Measurements from ENCODE around the gene SPEM2. TPM values are rescaled to one million over a fixed set of nuclear protein-coding genes. Genes with fewer than 3 reads are reported as not detected.

The SPEM2 gene
- total RNA-seq, 5 donors from 2014 or later (not counting 1 experiment from before 2014, with no cell fraction given): not detected

- peaks cover 14 to 20% (median 17%) of the 10 kb centered on the region in 3 donors for H3K4me1 Mint-ChIP-seq
- peaks cover 0 to 22% of the 10 kb centered on the region in 2 experiments for H3K4me1 ChIP-seq (ENCODE audit: control insufficient read depth in 1 of 2, extremely low read depth in 1 of 2, insufficient read depth in 2 of 2, low read length in 2 of 2)
- H3K27ac ChIP-seq (ENCODE audit: low read length): no peak overlapping the region
- H3K9me3 Mint-ChIP-seq: no peaks in the 10 kb centered on the region
- ATAC-seq (replicated peaks in 1 of 4) (no peak), DNase-seq (no peak)
- no peak overlapping the region for H3K4me3 Mint-ChIP-seq
- ChIA-PET POLR2A (no interaction called here), CTCF (no interaction called here)
- no peak overlapping the region for H3K4me3 ChIP-seq (ENCODE audit: control insufficient read depth in 1 of 2, extremely low read depth in 1 of 2, low read length in 1 of 2)
- H3K36me3 Mint-ChIP-seq: no peaks in the 10 kb centered on the region
- H3K9me3 ChIP-seq: no peaks in the 10 kb centered on the region
- WGBS (ENCODE audit: insufficient coverage): 93% methylated on average over 11 of the region's 11 CpGs
- no peak overlapping the region for H3K27ac Mint-ChIP-seq
- H3K27me3 Mint-ChIP-seq: no peaks in the 10 kb centered on the region
- H3K36me3 ChIP-seq (ENCODE audit: control insufficient read depth in 2 of 2, extremely low read depth in 1 of 2, insufficient read depth in 1 of 2, low read length in 1 of 2): no peaks in the 10 kb centered on the region
- no peaks in the 10 kb centered on the region for H3K27me3 ChIP-seq (replicated peaks in 1 of 2; ENCODE audit: control insufficient read depth in 2 of 2, extremely low read depth in 1 of 2, insufficient read depth in 2 of 2, low read length in 1 of 2)
Observed at GRCh38 chr17:7432296-7432695, 6.9 kb downstream of the SPEM2 start.

DNA sequence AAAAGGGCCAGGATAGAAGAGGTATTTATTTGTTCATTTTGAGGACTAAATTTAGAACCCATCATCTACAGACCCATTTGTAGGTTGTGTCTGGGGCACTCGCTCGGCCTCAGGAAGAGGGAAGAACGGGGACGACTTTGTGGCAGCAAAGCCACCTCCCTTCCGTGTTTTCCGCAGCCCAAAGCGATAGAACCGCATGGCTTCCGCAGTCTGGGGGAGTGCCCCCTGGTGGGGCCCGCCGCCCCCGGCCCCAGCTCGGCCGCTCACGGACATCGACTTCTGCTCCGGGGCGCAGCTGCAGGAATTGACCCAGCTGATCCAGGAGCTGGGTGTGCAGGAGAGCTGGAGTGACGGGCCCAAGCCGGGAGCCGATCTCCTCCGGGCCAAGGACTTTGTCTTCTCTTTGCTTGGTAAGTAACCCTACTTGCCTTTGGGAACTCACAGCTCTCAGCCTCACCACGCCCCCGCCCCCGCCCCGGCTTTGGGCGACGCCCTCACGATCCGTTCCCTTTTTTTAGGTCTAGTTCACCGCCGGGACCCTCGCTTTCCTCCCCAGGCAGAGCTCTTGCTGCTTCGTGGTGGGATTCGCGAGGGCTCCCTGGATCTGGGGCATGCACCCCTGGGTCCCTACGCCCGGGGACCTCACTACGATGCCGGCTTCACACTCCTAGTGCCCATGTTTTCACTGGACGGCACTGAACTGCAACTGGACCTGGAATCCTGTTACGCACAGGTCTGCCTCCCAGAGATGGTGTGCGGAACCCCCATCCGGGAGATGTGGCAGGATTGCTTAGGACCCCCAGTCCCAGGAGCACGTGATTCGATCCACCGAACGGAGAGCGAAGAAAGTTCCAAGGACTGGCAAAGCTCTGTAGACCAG, 10.5 kb downstream of the SPEM2 start:
- peaks cover 41 to 48% (median 44%) of the 10 kb centered on the region in 3 donors for H3K4me1 Mint-ChIP-seq
- no peaks in the 10 kb centered on the region for H3K9me3 Mint-ChIP-seq
- Histone ChIP-seq H3K9me3 (no peaks in the 10 kb centered on the region), H3K27ac (ENCODE audit: low read length) (peak overlapping the region; percentile 83), H3K4me1 (ENCODE audit: control insufficient read depth in 1 of 2, extremely low read depth in 1 of 2, insufficient read depth in 2 of 2, low read length in 2 of 2) (peaks cover 13 to 58% of the 10 kb centered on the region in 2 experiments), H3K4me3 (ENCODE audit: control insufficient read depth in 1 of 2, extremely low read depth in 1 of 2, low read length in 1 of 2) (peak overlapping the region; percentile 78 to 86), H3K27me3 (replicated peaks in 1 of 2; ENCODE audit: control insufficient read depth in 2 of 2, extremely low read depth in 1 of 2, insufficient read depth in 2 of 2, low read length in 1 of 2) (peaks cover 0 to 35% of the 10 kb centered on the region in 2 experiments), H3K36me3 (ENCODE audit: control insufficient read depth in 2 of 2, extremely low read depth in 1 of 2, insufficient read depth in 1 of 2, low read length in 1 of 2) (no peaks in the 10 kb centered on the region)
- WGBS (ENCODE audit: insufficient coverage): 12% methylated on average over 49 of the region's 49 CpGs
- peak; percentile 44 to 52 (median 48) for ATAC-seq (replicated peaks in 1 of 4)
- DNase-seq: peak in 34 of 35 experiments; percentile 24 to 76 (median 43)
- ChIA-PET POLR2A (interaction anchor here in 1 of 2 donors (0.6 to 2.9 kb wide), 7 partner anchors 8 to 251 kb away, joined by 3 to 21 read pairs (median 6); partner anchors contain the start of genes POLR2A, TMEM256 and TP53), CTCF (interaction anchor here (0.5 to 2.9 kb wide), 29 partner anchors 10 to 390 kb away, joined by 3 to 26 read pairs (median 5); partner anchors contain the start of genes GABARAP (in 1 of the 2), SENP3 (in 1 of the 2), TMEM256 (in 1 of the 2) and TP53 (in 1 of the 2))
- peak overlapping the region; percentile 92 to 96 (median 93) for H3K4me3 Mint-ChIP-seq
- peaks cover 12 to 20% of the 10 kb centered on the region in 2 donors for H3K27me3 Mint-ChIP-seq
- H3K36me3 Mint-ChIP-seq: no peaks in the 10 kb centered on the region
- peak overlapping the region; percentile 95 to 96 for H3K27ac Mint-ChIP-seq

GRCh38 chr17:7436556-7437368, 11.3 kb downstream of the SPEM2 start:
- peaks cover 14 to 28% of the 10 kb centered on the region in 2 donors for H3K27me3 Mint-ChIP-seq
- Histone ChIP-seq H3K4me1 (ENCODE audit: control insufficient read depth in 1 of 2, extremely low read depth in 1 of 2, insufficient read depth in 2 of 2, low read length in 2 of 2) (peaks cover 13 to 58% of the 10 kb centered on the region in 2 experiments), H3K4me3 (ENCODE audit: control insufficient read depth in 1 of 2, extremely low read depth in 1 of 2, low read length in 1 of 2) (peak overlapping the region; percentile 78 to 86), H3K27me3 (replicated peaks in 1 of 2; ENCODE audit: control insufficient read depth in 2 of 2, extremely low read depth in 1 of 2, insufficient read depth in 2 of 2, low read length in 1 of 2) (peaks cover 0 to 43% of the 10 kb centered on the region in 2 experiments), H3K9me3 (no peaks in the 10 kb centered on the region), H3K27ac (ENCODE audit: low read length) (peak overlapping the region; percentile 83), H3K36me3 (ENCODE audit: control insufficient read depth in 2 of 2, extremely low read depth in 1 of 2, insufficient read depth in 1 of 2, low read length in 1 of 2) (no peaks in the 10 kb centered on the region)
- ChIA-PET POLR2A (interaction anchor here (0.5 to 2.9 kb wide), 4 partner anchors 19 to 250 kb away, joined by 4 to 21 read pairs (median 6); partner anchors contain the start of genes POLR2A (in 1 of the 2) and TP53 (in 1 of the 2)), CTCF (interaction anchor here (0.5 to 2.9 kb wide), 22 partner anchors 9 to 391 kb away, joined by 3 to 26 read pairs (median 5); partner anchors contain the start of genes GABARAP (in 1 of the 2), SOX15 (in 1 of the 2), TMEM256 (in 1 of the 2) and TP53 (in 1 of the 2))
- H3K27ac Mint-ChIP-seq: peak overlapping the region; percentile 95 to 96
- ATAC-seq (replicated peaks in 1 of 4) (peak; percentile 66 to 70 (median 68)), DNase-seq (peak; percentile 62 to 91 (median 77))
- no peaks in the 10 kb centered on the region for H3K9me3 Mint-ChIP-seq
- peak overlapping the region; percentile 92 to 96 (median 93) for H3K4me3 Mint-ChIP-seq
- no peaks in the 10 kb centered on the region for H3K36me3 Mint-ChIP-seq
- peaks cover 41 to 48% (median 45%) of the 10 kb centered on the region in 3 donors for H3K4me1 Mint-ChIP-seq
- WGBS (ENCODE audit: insufficient coverage): 13% methylated on average over 92 of the region's 92 CpGs

DNA sequence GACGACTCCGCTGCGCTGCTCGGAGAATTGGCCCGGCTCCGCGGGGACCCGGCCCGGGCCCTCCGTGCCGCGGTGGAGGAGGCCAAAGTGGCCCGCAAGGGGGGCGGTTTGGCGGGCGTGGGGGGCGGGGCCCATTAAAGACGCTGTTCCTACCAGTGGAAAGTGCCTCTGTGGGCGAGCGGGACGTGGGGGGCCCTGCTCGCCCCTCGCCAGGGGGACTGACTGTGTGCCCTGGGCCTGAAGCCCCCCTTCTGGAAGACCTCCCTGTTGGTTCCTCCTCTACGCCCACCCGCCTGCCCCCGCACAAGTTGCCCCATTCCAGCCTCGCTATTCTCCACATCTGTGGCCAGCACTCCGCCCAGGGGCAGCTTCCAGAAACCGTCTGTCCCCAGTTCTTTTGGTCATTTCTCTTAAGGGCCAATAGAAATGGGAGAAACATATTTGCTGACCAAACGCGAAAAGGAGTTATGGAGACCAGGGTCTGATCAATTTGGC, 12.0 kb downstream of the SPEM2 start:
- H3K36me3 Mint-ChIP-seq: no peaks in the 10 kb centered on the region
- H3K4me1 Mint-ChIP-seq: peaks cover 41 to 48% (median 47%) of the 10 kb centered on the region in 3 donors
- peak in 1 of 35 experiments; percentile 5 for DNase-seq
- H3K27ac Mint-ChIP-seq: no peak overlapping the region
- Histone ChIP-seq H3K9me3 (no peaks in the 10 kb centered on the region), H3K4me3 (ENCODE audit: control insufficient read depth in 1 of 2, extremely low read depth in 1 of 2, low read length in 1 of 2) (peak overlapping the region; percentile 21 to 86), H3K4me1 (ENCODE audit: control insufficient read depth in 1 of 2, extremely low read depth in 1 of 2, insufficient read depth in 2 of 2, low read length in 2 of 2) (peaks cover 13 to 58% of the 10 kb centered on the region in 2 experiments), H3K27ac (ENCODE audit: low read length) (no peak overlapping the region), H3K27me3 (replicated peaks in 1 of 2; ENCODE audit: control insufficient read depth in 2 of 2, extremely low read depth in 1 of 2, insufficient read depth in 2 of 2, low read length in 1 of 2) (peaks cover 0 to 49% of the 10 kb centered on the region in 2 experiments), H3K36me3 (ENCODE audit: control insufficient read depth in 2 of 2, extremely low read depth in 1 of 2, insufficient read depth in 1 of 2, low read length in 1 of 2) (no peaks in the 10 kb centered on the region)
- ChIA-PET CTCF (interaction anchor here (0.9 to 2.9 kb wide), 9 partner anchors 17 to 123 kb away, joined by 3 to 21 read pairs (median 7); partner anchors contain the start of gene TMEM256 (in 1 of the 2)), POLR2A (interaction anchor here in 1 of 2 donors (1.2 to 2.9 kb wide), 2 partner anchors 38 to 48 kb away, joined by 4 to 21 read pairs; partner anchors contain the start of gene POLR2A)
- 57% methylated on average over 27 of the region's 31 CpGs for WGBS (ENCODE audit: insufficient coverage)
- peak overlapping the region; percentile 92 to 96 (median 93) for H3K4me3 Mint-ChIP-seq
- no peak for ATAC-seq (replicated peaks in 1 of 4)
- H3K27me3 Mint-ChIP-seq: peaks cover 20 to 34% of the 10 kb centered on the region in 2 donors
- H3K9me3 Mint-ChIP-seq: no peaks in the 10 kb centered on the region

- H3K4me1 Mint-ChIP-seq: peaks cover 41 to 48% (median 48%) of the 10 kb centered on the region in 3 donors
- H3K36me3 Mint-ChIP-seq: no peaks in the 10 kb centered on the region
- H3K4me3 Mint-ChIP-seq: peak overlapping the region; percentile 61 to 96 (median 73)
- peak overlapping the region in 1 of 2 donors; percentile 46 for H3K4me3 ChIP-seq (ENCODE audit: control insufficient read depth in 1 of 2, extremely low read depth in 1 of 2, low read length in 1 of 2)
- CTCF ChIA-PET: interaction anchor here in 1 of 2 donors (0.5 kb wide), 1 partner anchor 123 kb away, joined by 3 read pairs; no protein-coding TSS in a partner anchor
- no peak overlapping the region for H3K27ac ChIP-seq (ENCODE audit: low read length)
- H3K27me3 ChIP-seq (replicated peaks in 1 of 2; ENCODE audit: control insufficient read depth in 2 of 2, extremely low read depth in 1 of 2, insufficient read depth in 2 of 2, low read length in 1 of 2): peaks cover 0 to 56% of the 10 kb centered on the region in 2 experiments
- no peak overlapping the region for H3K27ac Mint-ChIP-seq
- DNase-seq: peak in 32 of 35 experiments; percentile 17 to 69 (median 45)
- no peaks in the 10 kb centered on the region for H3K9me3 ChIP-seq
- H3K4me1 ChIP-seq (ENCODE audit: control insufficient read depth in 1 of 2, extremely low read depth in 1 of 2, insufficient read depth in 2 of 2, low read length in 2 of 2): peaks cover 13 to 58% of the 10 kb centered on the region in 2 experiments
- ATAC-seq (replicated peaks in 1 of 4): no peak
- peaks cover 23 to 40% of the 10 kb centered on the region in 2 donors for H3K27me3 Mint-ChIP-seq
- WGBS (ENCODE audit: insufficient coverage): 29% methylated on average over 43 of the region's 48 CpGs
- no peaks in the 10 kb centered on the region for H3K9me3 Mint-ChIP-seq
- H3K36me3 ChIP-seq (ENCODE audit: control insufficient read depth in 2 of 2, extremely low read depth in 1 of 2, insufficient read depth in 1 of 2, low read length in 1 of 2): no peaks in the 10 kb centered on the region
- POLR2A ChIA-PET: no interaction called here
Observed at GRCh38 chr17:7437950-7438614, 12.7 kb downstream of the SPEM2 start.
